ENCODE measurements around the gene RHEB.

The RHEB gene

DNA sequence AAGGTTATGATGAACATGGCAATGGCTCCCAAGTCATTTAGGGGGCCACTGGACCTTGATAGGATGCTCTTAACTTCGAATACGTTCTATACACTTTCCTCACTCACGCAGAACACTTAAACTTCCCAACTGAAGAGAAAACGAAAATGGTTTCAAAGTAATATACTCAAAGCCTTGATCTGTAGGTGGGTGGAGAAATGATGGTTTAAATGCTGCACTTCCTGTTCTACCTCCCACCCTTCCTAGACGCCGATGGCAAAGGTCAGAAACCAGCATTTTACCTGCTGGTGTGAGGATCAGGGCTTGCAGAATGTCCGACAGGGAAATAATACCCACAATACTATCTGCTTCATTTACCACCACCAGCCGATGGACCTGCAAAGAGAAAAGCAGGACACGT is 40.5 kb upstream of the RHEB start:
- no peak overlapping the region for H3K4me3 ChIP-seq (replicated peaks; ENCODE audit: insufficient read depth, low read length)
- TF ChIP-seq SPI1 (IDR thresholded peaks at IDR 0.05; ENCODE audit: borderline replicate concordance, low read depth), result no peak
- TF ChIP-seq, protein P1, sequence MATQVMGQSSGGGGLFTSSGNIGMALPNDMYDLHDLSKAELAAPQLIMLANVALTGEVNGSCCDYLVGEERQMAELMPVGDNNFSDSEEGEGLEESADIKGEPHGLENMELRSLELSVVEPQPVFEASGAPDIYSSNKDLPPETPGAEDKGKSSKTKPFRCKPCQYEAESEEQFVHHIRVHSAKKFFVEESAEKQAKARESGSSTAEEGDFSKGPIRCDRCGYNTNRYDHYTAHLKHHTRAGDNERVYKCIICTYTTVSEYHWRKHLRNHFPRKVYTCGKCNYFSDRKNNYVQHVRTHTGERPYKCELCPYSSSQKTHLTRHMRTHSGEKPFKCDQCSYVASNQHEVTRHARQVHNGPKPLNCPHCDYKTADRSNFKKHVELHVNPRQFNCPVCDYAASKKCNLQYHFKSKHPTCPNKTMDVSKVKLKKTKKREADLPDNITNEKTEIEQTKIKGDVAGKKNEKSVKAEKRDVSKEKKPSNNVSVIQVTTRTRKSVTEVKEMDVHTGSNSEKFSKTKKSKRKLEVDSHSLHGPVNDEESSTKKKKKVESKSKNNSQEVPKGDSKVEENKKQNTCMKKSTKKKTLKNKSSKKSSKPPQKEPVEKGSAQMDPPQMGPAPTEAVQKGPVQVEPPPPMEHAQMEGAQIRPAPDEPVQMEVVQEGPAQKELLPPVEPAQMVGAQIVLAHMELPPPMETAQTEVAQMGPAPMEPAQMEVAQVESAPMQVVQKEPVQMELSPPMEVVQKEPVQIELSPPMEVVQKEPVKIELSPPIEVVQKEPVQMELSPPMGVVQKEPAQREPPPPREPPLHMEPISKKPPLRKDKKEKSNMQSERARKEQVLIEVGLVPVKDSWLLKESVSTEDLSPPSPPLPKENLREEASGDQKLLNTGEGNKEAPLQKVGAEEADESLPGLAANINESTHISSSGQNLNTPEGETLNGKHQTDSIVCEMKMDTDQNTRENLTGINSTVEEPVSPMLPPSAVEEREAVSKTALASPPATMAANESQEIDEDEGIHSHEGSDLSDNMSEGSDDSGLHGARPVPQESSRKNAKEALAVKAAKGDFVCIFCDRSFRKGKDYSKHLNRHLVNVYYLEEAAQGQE (IDR thresholded peaks at IDR 0.05; ENCODE audit: insufficient replicate concordance, low read depth), result no peak
- TF ChIP-seq, protein P2, sequence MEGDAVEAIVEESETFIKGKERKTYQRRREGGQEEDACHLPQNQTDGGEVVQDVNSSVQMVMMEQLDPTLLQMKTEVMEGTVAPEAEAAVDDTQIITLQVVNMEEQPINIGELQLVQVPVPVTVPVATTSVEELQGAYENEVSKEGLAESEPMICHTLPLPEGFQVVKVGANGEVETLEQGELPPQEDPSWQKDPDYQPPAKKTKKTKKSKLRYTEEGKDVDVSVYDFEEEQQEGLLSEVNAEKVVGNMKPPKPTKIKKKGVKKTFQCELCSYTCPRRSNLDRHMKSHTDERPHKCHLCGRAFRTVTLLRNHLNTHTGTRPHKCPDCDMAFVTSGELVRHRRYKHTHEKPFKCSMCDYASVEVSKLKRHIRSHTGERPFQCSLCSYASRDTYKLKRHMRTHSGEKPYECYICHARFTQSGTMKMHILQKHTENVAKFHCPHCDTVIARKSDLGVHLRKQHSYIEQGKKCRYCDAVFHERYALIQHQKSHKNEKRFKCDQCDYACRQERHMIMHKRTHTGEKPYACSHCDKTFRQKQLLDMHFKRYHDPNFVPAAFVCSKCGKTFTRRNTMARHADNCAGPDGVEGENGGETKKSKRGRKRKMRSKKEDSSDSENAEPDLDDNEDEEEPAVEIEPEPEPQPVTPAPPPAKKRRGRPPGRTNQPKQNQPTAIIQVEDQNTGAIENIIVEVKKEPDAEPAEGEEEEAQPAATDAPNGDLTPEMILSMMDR (IDR thresholded peaks at IDR 0.05; ENCODE audit: insufficient read depth, low read length), result no peak
- TF ChIP-seq POLR2AphosphoS5 (IDR thresholded peaks at IDR 0.05; ENCODE audit: low read depth), result no peak
- TF ChIP-seq GABPA (IDR thresholded peaks at IDR 0.05; ENCODE audit: low read depth), result no peak
- H3K27ac ChIP-seq (replicated peaks), result no peak overlapping the region
- no peak for DNase-seq (ENCODE audit: low read depth in 1 of 2, low spot score in 1 of 2)
- H3K27me3 ChIP-seq (ENCODE audit: insufficient read depth, poor library complexity, severe bottlenecking), result no peaks in the 10 kb centered on the region

DNA sequence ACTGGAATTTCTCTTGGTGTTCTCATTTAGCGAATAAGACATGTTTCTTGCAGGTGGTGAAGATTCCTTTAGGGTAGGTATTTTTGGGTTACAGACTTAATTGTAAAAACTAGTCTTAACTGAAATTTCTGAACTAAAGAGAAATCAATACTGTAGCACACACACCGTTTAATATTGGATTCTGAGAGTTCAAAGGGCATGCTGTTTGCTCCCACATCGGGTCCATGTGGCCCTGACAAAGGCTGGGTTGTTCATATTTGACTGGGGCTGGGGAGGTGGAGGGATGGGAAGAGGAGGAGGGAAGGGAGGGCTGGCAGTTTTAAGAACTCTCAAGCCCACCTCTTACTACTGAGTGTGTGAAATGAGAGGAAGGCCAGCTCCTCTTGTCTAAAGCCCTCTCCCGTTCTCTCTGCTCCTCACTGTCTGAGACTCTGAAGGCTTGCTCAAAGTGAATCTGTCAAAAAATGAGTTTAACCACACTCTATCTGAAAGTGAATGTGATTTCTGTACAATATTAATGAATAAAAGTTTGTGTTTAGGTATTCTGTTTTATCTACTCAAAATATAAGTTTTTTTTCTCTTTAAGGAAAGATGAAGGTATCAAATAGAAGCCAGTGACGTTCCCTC is 40.0 kb upstream of the RHEB start:
- no peak for DNase-seq (ENCODE audit: low read depth in 1 of 2, low spot score in 1 of 2)
- Histone ChIP-seq H3K27me3 (ENCODE audit: insufficient read depth, poor library complexity, severe bottlenecking) (no peaks in the 10 kb centered on the region), H3K4me3 (replicated peaks; ENCODE audit: insufficient read depth, low read length) (no peak overlapping the region), H3K27ac (replicated peaks) (no peak overlapping the region)
- TF ChIP-seq SPI1 (IDR thresholded peaks at IDR 0.05; ENCODE audit: borderline replicate concordance, low read depth) (no peak), POLR2AphosphoS5 (IDR thresholded peaks at IDR 0.05; ENCODE audit: low read depth) (no peak), GABPA (IDR thresholded peaks at IDR 0.05; ENCODE audit: low read depth) (no peak)
- TF ChIP-seq, protein P1 (IDR thresholded peaks at IDR 0.05; ENCODE audit: insufficient replicate concordance, low read depth), result no peak
- TF ChIP-seq, protein P2 (IDR thresholded peaks at IDR 0.05; ENCODE audit: insufficient read depth, low read length), result no peak

DNA sequence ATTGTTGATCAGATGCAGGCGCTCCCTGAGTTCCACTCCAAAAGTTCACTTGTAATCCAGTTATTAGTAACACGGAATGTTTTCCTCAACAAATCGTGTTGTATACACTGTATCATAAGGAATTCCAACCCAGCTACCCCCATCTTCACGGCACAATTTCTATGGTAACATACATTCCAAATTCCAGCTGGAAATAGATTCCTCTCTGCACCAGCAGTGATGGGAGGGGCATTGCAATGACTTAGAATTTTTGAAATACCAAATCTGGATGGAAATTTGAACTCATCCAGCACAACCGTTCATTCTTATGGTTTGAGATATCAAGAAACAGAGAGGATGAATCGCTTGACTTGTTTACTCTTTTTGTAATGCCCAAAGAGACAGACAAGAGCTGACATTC is 38.9 kb upstream of the RHEB start:
- no peak overlapping the region for H3K27ac ChIP-seq (replicated peaks)
- no peak for DNase-seq (ENCODE audit: low read depth in 1 of 2, low spot score in 1 of 2)
- TF ChIP-seq, protein P2 (IDR thresholded peaks at IDR 0.05; ENCODE audit: insufficient read depth, low read length), result no peak
- TF ChIP-seq GABPA (IDR thresholded peaks at IDR 0.05; ENCODE audit: low read depth) (no peak), POLR2AphosphoS5 (IDR thresholded peaks at IDR 0.05; ENCODE audit: low read depth) (no peak), SPI1 (IDR thresholded peaks at IDR 0.05; ENCODE audit: borderline replicate concordance, low read depth) (no peak)
- TF ChIP-seq, protein P1 (IDR thresholded peaks at IDR 0.05; ENCODE audit: insufficient replicate concordance, low read depth), result no peak
- no peak overlapping the region for H3K4me3 ChIP-seq (replicated peaks; ENCODE audit: insufficient read depth, low read length)
- H3K27me3 ChIP-seq (ENCODE audit: insufficient read depth, poor library complexity, severe bottlenecking), result no peaks in the 10 kb centered on the region

Measured in HL-60 (cell line).